NCI-H510A (cell line): Measurements from ENCODE around the gene H2AZ2.
"Not testable (repeated sequence)": the region's sequence is repeated elsewhere in the genome, so short reads cannot be mapped to it uniquely, and the experiment has no call there.

Experiments
- DNase-seq: peaks from one replicate; lab custom pipeline; 2025; lab: John Stamatoyannopoulos, UW

The H2AZ2 gene

DNA sequence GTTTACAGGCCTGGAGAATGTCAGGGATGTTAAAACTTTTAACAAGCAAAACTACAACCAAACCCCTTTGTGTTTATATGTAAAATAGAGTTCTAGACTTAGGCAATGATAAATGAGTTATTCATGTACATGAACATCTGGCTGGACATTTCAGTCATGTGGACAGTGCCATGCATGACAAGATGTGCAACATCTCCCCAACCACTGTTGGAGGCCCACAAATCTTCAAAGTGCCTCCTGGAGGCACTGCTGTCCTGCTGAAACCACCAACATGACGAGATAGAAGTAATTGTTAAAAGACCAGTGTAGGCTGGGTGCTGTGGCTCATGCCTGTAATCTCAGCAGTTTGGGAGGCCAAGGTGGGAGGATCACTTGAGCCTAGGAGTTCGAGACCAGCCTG lies 33.0 kb downstream of the H2AZ2 start:
- DNase-seq, result no peak

DNA sequence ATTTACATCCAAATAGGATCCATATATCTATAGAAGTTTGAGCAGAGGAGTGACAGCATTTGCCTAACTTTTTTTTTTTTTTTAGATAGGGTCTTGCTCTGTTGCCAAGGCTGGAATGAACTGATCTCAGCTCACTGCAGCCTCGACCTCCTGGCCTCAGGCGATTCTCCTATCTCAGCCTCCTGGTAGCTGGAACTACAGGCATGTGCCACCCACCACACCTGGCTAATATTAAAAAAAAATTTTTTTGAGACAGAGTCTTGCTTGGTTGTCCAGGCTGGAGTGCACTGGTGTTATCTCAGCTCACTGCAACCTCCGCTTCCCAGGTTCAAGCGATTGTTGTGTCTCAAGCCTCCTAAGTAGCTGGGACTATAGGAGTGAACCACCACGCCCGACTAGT lies 36.3 kb downstream of the H2AZ2 start:
- no peak for DNase-seq

DNA sequence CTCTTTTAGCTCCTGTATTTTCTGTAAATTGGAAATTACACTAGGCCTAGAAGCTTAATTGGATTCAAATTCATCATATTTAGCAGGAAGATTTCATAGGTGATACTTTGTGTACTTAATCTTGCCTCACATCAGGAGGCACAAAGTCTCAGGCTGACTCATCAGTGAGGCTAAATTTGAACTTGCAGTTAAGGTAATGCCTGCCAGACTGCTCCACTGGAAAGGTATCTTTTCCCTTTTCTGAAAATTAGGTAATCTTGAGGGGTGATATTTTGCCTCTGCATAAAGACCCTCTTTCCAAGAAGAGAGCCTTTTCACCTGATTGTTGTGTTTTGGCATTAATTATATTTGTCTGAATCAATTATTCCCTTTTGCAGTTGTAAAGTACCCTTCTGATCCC lies 36.8 kb downstream of the H2AZ2 start:
- no peak for DNase-seq

DNA sequence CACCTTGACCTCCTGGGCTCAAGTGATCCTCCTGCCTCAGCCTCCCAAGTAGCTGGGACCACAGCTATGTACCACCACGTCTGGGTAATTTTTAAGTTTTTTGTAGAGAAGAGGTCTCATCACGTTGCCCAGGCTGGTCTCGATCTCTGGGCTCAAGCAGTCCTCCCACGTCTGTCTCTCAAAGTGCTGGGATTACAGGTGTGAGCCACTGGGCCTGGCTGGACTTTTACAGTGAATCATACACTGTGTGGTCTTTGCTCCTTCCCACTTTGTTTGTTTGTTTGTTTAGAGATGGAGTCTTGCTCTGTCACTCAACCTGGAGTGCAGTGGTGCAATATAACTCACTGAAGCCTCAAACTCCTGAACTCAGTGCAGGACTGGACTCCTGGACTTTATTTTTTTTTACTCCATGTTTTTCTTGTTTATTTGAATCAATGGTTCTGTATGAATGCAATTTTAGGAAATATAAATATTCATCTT lies 38.9 kb downstream of the H2AZ2 start:
- DNase-seq, result no peak

DNA sequence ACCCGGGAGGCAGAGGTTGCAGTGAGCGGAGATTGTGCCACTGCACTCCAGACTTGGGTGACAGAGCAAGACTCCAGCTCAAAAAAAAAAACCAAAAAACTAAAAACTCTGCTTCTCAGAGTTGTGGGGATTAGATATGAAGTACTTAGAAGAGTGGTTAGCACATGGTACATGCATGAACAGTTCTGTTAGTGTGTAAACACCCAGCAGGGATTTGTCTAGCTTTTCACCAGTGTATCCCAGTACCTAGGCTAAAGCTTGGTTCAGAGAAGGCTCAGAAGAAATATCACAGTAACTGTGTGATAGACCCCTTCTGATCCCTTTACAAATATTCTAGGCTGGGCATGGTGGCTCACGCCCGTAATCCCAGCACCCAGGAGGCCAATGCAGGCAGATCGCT lies 41.9 kb downstream of the H2AZ2 start:
- DNase-seq, result no peak

DNA sequence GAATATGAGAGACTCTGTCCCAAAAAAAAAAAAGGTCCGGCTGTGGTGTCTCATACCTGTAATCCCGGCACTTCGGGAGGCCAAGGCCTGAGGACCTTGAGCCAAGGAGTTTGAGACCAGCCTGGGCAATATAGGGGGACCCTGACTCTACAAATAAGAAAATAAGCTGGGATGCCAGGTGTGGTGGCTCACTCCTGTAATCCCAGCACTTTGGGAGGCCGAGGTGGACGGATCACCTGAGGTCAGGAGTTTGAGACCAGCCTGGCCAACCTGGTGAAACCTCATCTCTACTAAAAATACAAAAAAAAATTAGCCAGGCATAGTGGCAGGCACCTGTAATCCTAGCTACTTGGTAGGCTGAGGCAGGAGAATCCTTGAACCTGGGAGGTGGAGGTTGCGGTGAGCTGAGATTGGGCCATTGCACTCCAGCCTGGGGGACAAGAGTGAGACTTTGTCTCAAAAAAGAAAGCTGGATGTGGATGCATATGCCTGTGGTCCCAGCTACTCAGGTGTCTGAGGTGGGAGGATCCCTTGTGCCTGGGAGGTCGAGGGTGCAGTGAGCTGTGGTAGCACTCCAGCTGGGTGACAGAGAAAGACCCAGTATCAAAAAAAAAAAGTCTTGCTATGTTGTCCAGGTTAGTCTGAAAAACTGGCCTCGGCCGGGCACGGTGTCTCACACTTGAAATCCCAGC lies 43.9 kb downstream of the H2AZ2 start:
- DNase-seq, result not testable (repeated sequence)

DNA sequence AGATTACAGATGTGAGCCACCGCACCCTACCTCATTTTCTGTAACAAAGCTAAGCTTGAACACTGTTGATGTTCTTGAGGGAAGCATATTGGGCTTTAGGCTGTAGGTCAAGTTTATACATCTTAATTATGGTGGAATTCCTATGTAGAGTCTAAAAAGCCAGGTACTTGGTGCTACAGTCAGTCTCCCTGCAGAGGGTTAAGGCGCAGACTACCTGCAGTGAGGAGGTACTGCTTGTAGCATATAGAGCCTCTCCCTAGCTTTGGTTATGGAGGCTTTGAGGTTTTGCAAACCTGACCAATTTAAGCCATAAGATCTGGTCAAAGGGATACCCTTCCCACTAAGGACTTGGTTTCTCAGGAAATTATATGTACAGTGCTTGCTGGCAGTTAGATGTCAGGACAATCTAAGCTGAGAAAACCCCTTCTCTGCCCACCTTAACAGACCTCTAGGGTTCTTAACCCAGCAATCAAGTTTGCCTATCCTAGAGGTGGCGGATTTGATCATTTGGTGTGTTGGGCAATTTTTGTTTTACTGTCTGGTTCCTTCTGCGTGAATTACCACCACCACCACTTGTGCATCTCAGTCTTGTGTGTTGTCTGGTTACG lies 45.4 kb downstream of the H2AZ2 start:
- no peak for DNase-seq

DNA sequence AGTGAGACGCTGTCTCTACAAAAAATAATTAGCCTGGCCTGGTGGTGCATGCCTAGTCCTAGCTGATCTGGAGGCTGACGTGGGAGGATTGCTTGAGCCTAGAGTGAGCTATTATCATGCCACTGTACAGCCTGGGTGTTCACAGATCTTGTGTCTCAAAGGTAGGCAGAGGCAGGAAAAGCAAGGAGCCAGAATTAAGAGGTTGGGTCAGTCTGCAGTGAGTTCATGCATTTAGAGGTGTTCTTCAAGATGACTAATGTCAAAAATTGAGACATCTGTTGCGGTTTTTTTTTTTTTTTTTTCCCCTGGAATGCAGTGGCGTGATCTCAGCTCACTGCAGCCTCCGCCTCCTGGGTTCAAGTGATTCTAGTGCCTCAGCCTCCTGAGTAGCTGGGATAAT lies 46.0 kb downstream of the H2AZ2 start:
- DNase-seq, result no peak

DNA sequence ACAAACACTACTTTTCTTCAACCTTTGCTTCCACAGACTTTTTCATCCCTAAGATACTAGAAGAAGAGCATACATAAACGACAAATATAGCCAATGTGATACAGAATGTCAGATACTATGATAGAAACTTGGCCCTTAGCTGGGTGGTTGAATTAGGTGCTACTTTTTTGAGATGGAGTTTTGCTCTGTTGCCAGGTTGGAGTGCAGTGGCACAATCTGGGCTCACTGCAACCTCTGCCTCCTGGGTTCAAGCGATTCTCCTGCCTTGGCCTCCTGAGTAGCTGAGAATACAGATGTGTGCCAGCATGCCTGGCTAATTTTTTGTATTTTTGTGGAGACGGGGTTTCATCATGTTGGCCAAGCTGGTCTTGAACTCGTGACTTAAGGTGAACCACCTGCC lies 47.9 kb downstream of the H2AZ2 start:
- no peak for DNase-seq

DNA sequence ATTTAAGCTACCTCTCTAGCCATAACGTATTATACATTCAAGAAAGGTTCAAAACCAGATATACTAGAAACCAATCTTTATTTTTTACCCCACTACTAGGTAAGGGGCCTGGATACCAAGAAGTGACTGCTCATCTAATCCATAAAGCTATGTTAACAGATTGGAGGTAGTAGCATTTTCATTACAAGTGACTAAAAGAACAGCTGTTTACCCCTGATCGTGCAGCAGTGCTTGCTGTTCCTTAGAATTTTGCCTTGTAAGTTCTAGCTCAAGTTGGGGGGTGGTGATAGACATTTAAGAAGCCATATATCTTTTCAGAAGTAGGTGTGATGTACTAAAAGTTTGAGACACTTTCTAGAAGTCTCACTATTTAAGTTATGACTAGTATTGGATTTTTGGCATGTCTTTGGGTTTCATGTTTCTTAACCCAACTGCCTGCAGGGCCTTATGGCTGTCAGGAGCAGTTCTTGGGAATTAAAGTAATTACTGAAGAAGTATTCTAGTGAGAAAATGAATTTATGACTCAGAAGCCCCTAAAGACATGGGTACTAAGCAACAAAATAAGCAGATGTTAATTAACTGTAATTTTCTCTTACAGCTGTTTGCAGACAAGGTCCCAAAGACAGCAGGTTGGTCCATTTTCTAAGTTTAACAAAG lies 49.1 kb downstream of the H2AZ2 start:
- DNase-seq, result no peak

DNA sequence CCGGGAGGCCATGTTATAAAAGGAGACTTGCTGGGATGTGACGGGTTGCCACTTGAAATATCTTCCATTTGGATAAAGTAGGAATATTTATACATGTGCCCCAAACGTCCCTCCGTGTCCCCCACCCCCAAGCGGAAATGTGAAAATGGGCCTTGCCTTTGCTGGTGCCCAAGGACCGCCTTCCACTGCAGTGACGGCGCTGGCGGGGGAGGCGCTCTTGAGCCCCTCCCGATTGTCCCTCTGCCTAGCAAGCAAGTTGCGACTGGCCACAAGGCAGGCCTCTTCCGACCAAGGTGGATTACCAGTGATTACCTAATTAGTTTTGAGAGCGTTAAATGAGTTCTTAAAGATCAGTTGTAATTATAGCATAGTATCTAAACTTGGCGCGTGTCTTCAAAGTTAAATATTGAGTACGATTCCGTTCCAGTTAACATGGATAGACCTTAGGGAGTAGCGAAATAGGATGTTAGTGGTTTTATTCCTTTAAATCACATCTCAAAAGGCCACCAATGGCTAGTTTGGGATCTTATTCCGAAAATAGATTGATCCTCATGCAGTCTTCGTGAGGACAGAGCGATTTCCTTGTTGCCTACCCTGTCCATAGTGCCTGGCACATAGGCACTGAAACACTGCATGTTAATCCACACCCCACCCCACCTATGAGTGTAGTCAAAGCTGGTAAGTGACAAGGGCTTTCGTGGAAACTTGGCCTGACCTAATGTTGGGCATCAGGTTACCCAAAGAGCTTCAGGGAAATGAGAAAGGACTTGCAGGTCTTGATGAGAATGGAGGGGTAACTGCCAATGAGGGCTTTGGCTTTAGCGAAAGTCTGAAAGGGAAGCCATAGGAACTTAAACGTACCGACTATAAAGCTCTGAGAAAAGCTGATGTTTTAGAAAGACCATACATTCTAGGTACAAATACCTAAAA lies 50.3 kb downstream of the H2AZ2 start:
- peak; percentile 74 for DNase-seq

DNA sequence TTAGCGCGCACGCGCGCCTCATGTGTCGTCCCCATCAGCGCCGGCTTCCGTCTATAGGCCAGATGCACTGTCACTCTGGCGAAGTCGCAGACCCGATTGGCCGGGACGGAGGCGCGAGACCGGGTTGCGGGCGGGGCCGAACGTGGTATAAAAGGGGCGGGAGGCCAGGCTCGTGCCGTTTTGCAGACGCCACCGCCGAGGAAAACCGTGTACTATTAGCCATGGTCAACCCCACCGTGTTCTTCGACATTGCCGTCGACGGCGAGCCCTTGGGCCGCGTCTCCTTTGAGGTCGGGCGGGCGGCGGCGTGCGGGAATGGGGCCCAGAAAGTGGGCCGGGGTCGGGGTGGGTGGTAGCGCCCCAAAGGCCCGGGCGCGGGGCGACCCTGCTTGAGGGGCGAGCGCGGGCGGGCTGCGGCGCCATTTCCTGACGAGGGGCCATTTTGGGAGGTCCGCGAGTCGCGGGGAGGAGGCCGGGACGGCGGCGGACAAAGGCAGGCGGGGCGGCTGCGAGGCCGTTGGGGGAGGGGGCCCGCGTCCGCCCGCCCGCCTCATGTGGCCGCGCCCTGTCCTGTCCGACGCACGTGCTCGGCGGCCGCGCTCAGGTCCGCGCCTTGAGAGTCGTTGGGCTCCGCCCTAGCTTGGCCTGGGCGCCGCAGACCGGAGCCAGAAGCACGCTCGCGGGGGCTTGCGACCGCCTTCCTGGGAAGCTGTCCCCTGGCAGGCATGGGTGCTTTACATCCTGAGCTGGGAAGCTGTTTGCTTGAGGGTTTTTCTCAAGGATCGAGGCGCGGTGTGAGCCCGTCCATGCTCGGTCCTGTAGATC lies 51.2 kb downstream of the H2AZ2 start, which contains the start of gene PPIA:
Gene PPIA, plus strand, starts transcription at position 178 of the 825 bp plus-strand sequence. Its CDS starts 44 bp downstream, at position 222.
- DNase-seq, result peak; percentile 96

DNA sequence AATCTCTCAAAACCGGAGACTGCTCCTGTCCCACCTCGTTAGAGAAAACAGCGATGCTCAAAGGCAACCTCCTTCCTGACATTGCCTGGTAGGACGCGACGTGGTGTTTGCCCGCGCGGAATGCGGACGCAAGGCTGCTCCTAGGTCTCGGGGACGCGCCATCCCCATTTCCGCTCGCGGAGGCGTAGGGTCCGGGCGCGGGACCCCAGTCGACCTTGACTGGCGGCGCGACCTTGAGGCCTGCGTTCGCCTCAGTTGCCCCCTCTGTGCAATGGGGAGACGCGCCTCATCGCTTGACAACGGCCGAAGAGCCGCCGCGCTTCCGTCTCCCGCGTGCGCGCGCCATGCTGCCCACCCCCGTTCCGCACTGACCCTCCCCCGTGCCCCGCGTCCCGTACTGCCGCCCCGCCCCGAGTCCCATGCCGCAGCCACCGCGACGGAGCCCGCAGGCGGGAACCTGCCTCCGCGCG lies 51.8 kb downstream of the H2AZ2 start:
- DNase-seq, result peak; percentile 56

DNA sequence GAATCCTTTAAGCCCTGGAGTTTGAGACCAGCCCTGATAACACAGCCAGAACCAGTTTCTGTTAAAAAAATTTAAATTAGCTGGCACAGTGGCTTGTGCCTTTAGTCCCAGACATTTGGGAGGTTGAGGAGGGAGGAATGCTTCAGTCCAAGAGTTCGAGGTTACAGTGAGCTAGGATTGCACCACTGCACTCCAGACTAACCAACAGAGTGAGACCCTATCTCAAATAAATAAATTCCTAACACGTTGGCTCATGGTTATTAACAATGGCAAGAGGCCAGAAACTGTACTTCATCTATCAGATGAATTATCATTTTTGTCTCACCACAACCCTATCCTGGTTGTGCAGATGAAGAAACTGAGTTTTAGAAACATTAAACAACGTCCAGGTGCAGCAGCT lies 53.6 kb downstream of the H2AZ2 start:
- no peak for DNase-seq

DNA sequence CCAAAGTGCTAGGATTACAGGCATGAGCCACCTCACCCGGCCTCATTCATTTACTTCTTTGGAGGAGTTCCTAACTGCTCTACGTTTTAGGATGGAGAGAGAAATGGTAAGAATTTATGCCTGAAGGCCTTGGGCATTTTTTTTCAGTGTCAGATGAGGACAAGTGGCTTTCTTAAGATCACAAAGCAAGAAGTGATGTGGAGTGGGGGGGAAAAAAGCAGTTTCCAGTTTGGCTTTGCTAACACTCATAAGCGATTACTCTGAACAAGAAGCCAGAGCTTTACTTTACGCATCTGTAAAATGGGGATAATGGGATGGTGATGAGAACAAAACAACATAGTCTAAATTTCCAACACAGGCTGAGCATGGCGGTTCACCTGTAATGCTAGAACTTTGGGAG lies 54.0 kb downstream of the H2AZ2 start:
- DNase-seq, result no peak

DNA sequence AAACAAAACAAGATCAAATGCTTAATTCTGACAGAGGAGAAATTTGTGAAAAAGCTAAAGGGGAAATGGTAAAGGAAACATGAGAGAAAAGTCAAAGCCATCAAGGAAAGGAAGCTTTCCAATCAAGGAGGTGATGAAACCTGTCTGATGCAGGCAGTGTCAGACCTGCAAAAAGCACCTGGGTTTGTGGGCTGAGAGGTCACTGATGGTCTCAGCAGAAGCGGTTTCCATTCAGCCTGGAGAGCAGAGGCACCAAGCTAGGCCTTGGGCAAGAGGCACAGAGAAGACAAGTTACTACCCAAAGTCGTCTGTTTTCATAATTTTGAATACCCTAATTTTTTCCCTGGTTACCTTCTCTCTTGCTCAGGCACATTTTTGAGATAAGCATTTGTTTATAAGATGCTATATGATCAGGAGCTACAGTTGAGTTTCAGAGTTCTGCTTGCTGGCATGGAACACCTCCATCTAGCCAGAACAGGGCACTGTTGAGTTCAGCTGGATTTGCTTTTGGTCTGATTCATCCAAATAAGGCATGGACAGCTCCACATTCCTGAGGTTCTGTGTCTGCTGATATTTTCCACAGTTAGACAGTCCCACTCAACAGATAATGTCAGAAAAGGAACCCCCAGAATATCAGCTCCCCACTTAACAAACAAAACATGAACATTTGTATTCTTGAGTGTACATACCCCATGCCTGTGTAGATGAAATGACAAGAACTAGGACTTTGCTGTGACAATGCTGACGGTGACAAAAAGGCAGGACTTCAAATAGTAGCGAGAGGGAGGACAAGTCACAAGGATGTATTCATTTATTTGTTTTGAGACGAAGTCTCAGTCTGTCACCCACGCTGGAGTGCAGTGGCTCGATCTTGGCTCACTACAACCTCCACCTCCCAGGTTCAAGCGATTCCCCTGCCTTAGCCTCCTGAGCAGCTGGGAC lies 56.3 kb downstream of the H2AZ2 start:
- DNase-seq, result no peak

DNA sequence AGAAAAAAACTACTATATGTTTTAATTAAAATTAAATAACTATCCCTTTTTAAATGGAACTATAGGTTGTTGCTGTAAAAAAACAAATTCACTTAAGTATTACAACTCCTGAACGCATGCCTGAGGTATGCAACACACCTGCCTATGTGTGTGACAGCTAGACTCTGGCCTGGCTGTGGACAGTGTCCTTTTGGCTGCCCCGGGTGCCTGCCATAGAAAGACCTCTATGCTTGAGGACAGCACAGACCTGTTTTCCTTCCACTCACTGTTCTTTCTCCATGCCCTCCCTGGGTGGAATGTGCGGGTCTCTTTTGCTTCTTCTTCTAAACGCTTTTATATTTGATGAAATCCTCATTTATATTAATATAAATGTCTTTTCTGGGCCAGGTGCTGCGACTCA lies 57.9 kb downstream of the H2AZ2 start:
- DNase-seq, result no peak

DNA sequence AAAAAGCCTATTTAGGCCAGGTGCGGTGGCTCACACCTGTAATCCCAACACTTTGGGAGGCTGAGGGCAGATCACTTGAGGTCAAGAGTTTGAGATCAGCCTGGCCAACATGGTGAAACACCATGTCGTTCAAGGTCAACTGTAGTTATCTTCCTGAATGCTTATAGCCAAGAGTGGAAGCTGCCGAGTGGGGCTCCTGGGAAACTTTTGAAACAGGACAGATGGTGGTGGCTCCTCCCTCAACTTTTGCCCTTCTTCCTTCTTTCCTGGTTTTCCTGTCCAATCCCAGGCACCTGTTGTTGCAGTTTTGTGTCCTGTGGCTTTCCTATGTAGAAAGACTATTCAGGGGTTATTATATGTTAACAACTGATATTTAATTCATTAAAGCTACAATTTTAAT lies 60.1 kb downstream of the H2AZ2 start:
- no peak for DNase-seq

DNA sequence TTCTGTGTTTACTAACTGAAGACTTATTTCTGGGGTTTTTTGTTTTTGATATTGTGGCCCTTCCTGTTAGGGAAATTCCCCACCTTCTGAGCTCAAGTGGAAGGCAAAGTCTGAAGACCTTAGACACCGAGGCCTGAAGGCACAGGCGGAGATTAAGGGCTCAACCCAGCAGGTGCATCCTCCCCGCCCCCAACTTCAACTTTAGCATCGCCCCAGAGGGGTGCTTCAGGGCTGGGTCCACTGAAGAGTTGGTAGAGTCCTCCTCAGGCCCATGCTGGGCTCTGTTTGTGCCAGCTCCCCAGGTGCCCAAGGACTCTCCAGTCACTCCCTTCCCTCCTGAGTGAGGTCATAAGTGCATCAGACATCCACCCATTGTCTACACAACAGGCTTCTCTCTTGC lies 60.8 kb downstream of the H2AZ2 start:
- DNase-seq, result no peak

DNA sequence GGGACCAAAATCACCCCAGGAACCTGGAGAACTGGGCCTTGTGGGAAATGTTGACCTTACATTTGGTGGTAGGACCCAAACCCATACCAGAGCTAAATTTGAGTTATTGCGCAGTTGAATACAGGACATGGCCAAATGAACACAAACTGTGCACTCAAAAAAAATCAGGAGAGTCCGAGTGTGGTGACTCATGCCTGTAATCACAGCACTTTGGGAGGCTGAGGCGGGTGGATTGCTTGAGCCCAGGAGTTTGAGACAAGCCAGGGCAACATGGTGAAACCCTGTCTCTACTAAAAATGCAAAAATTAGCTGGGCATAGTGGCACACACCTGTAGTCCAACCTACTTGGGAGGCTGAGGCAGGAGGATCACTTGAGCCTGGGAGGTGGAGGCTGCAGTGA lies 62.7 kb downstream of the H2AZ2 start:
- not testable (repeated sequence) for DNase-seq
